PFSK-1 (cell line): ENCODE results near the gene GSTO1.

Experiments used
- FOXP2 ChIP-seq: optimal IDR thresholded peaks from 2 replicates; pipeline ENCODE3; 2011; ENCODE audit warnings: borderline replicate concordance, control low read depth, inconsistent platforms; ENCODE audit not compliant: insufficient read depth; ENCODE audit errors: extremely low read length, extremely low read depth
- POLR2AphosphoS5 ChIP-seq: IDR thresholded peaks from 2 replicates; pipeline ENCODE4 v1.6.1; 2012; ENCODE audit warnings: low read depth, mild to moderate bottlenecking, control low read depth, low read length, moderate library complexity
- REST ChIP-seq, 2 experiments: IDR thresholded peaks; 2 replicates each; pipeline versions ENCODE4 v1.6.1 to v1.8.0; 2011 to 2012; ENCODE audit warnings: low read depth in 2 of 2, low read length in 2 of 2, control low read depth in 1 of 2, inconsistent platforms in 1 of 2, mild to moderate bottlenecking in 1 of 2, moderate library complexity in 1 of 2; ENCODE audit not compliant: insufficient read depth in 1 of 2
- SIN3A ChIP-seq: IDR thresholded peaks from 2 replicates; pipeline ENCODE4 v1.6.1; 2012; ENCODE audit warnings: mild to moderate bottlenecking, low read length, moderate library complexity, borderline replicate concordance; ENCODE audit not compliant: insufficient read depth
- TAF1 ChIP-seq: IDR thresholded peaks from 2 replicates; pipeline ENCODE4 v1.6.1; 2012; ENCODE audit warnings: low read length, control low read depth, borderline replicate concordance; ENCODE audit not compliant: insufficient read depth

Gene GSTO1

GRCh38 chr10:104260775-104261115 is 6.1 kb downstream of the GSTO1 start:
- TF ChIP-seq POLR2AphosphoS5 (no peak), SIN3A (no peak), TAF1 (no peak), REST (IDR thresholded peaks at IDR 0.05; ENCODE audit: insufficient read depth in 1 of 2, low read depth in 2 of 2, low read length in 2 of 2) (no peak), FOXP2 (no peak)

GRCh38 chr10:104262055-104262454 is 7.4 kb downstream of the GSTO1 start:
- TF ChIP-seq FOXP2: no peak
- TF ChIP-seq SIN3A: no peak
- no peak for TF ChIP-seq POLR2AphosphoS5
- TF ChIP-seq TAF1: no peak
- TF ChIP-seq REST (IDR thresholded peaks at IDR 0.05; ENCODE audit: insufficient read depth in 1 of 2, low read depth in 2 of 2, low read length in 2 of 2): no peak

GRCh38 chr10:104264783-104265182 is 10.1 kb downstream of the GSTO1 start:
- no peak for TF ChIP-seq REST (IDR thresholded peaks at IDR 0.05; ENCODE audit: insufficient read depth in 1 of 2, low read depth in 2 of 2, low read length in 2 of 2)
- no peak for TF ChIP-seq SIN3A
- TF ChIP-seq POLR2AphosphoS5: no peak
- no peak for TF ChIP-seq TAF1
- no peak for TF ChIP-seq FOXP2

- no peak for TF ChIP-seq POLR2AphosphoS5
Measured at GRCh38 chr10:104267721-104268404, 13.2 kb downstream of the GSTO1 start.

- TF ChIP-seq FOXP2 (no peak), SIN3A (no peak), TAF1 (no peak), POLR2AphosphoS5 (no peak), REST (IDR thresholded peaks at IDR 0.05; ENCODE audit: insufficient read depth in 1 of 2, low read depth in 2 of 2, low read length in 2 of 2) (no peak)
Measured at GRCh38 chr10:104268405-104268712, 13.7 kb downstream of the GSTO1 start.
